Naive B cell (primary cell): ENCODE measurements around the gene TMEM123. TPM values are rescaled to one million over a fixed set of nuclear protein-coding genes. Genes with fewer than 3 reads are reported as not detected.

Experiments
- polyA plus RNA-seq, 6 donors: library from polyadenylated mRNA; unstranded; fragments of 300-500 nt; fragmentation: Illumina TruSeq; gene quantifications; one replicate each; pipeline ENCODE4 v1.2.3, GENCODE V29; 2021; ENCODE audit warnings: low read depth in 6 of 6

The TMEM123 gene
- polyA plus RNA-seq, 6 donors from 2014 or later: 429 to 518 (median 477) TPM

Other genes starting within 250 kb of the TMEM123 start
- 100 to 1,000 TPM; 181 to 263 (median 232) TPM for gene BIRC3, start 135.3 kb downstream of the TMEM123 start, polyA plus RNA-seq
- 10 to 100 TPM; 28.2 to 43.9 (median 35.6) TPM for gene BIRC2, start 105.6 kb downstream of the TMEM123 start, polyA plus RNA-seq
- gene MMP7, start 78.0 kb upstream of the TMEM123 start, polyA plus RNA-seq: under 1 TPM in 2 of 6 donors, not detected in 4; 0.32 to 0.36 TPM
- not detected for gene MMP20, start 172.6 kb upstream of the TMEM123 start, polyA plus RNA-seq